Activated T-helper 1 cell treated with anti-CD3 and anti-CD28 coated beads, Interleukin-2, amount 50 U/mL, for 16 hours (primary cell): ENCODE data around the gene MN1.

Source experiments
- DNase-seq, 2 donors: peaks; one replicate each; pipeline ENCODE4 v3.0.0-alpha.2; 2020; ENCODE audit warnings: low read depth in 1 of 2, low spot score in 1 of 2

Gene MN1

GRCh38 chr22:27765706-27766291 is 35.8 kb downstream of the MN1 start:
- no peak for DNase-seq

DNA sequence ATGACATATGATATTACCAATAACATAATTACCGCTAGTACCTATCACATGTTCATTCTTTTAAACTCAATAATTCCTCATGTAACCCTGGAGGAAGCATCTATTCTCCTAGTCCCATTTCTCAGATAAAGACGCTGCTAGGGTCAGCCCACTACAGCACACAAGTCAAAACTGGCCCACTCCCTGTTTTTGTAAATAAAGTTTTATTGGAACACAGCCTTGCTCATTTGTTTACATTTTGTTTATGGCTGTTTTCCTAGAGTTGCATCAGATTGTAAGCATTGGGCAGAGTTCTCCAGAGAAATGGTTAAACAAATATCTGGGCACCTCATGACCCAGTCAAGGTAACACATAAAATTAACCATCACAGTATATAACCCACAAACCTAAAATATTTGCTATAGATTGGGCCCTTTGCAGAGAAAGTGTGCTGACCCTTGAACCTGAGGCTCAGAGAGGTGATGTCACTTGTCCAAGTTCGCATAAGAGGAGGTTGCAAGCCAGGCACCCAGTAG is 36.8 kb downstream of the MN1 start:
- DNase-seq, result no peak

GRCh38 chr22:27761665-27762064 is 39.9 kb downstream of the MN1 start:
- no peak for DNase-seq

GRCh38 chr22:27761000-27761399 is 40.6 kb downstream of the MN1 start:
- DNase-seq, result no peak

DNA sequence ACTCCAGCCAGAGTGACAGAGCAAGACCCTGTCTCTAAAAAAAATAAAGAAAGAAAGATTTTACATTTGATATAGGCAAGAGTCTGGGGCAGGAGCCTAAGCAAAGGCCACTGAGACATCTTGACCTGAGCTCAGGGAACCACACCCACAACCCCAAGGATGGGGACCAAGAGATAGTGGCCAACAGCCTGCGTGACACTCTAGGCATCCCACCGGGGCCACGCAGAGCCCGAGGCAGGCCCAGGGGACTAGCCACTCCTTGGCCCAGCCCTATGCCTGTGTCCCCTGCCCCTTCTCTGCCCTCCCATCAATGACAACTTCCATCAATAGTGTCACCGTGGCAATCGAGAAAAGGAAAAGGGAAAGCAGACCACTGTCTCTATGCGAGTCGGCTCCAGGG is 41.1 kb downstream of the MN1 start:
- no peak for DNase-seq

DNA sequence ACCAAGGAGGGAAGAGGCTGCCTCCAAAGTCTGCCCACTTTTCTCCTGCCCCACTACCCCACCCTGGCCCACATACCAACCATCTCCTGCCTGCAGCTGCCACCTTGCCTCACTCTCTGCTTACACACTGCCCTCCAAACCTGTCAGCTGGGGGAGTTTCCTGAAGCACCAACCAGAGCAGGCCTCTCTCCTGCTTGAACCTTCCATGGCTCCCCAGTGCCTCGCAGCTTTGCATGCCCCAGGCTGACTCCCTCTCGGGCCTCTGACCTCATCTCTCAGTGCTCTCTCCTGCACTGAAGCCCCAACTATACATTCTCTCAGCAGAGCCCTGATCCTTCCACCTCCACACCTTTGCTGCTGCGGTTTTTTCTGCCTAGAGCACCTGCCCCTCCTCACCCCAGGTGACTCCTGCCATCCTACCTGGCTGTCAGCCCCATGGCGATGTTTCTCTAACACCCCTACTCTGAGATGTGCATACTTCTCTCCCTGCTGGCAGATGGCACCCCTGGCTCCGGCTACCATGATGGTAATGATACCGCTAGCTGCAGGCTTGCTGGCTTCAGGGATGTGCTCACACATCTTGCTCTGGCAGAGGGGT is 43.5 kb downstream of the MN1 start:
- DNase-seq, result no peak

DNA sequence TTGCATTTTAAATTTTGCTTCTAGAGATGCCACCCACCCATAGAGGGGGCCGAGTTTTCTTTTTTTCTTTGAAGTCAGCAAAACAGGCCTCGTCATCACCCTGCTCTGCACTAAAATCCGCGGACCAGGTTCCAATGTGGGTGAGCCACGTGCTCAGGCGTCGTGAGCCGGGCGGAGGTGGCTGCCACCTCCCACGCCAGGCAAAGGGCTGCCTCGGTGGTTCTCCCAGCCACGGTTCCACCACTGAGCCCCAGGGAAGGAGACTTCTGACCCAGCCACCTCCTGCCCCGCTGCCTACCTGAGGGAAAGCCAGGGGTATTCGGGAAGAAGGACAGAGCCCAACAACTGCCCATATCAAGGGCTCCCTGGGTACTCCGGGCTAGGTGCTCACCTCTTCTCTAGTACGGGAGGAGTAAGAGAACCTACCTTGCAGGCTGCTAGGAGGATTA is 45.3 kb downstream of the MN1 start:
- DNase-seq, result no peak

DNA sequence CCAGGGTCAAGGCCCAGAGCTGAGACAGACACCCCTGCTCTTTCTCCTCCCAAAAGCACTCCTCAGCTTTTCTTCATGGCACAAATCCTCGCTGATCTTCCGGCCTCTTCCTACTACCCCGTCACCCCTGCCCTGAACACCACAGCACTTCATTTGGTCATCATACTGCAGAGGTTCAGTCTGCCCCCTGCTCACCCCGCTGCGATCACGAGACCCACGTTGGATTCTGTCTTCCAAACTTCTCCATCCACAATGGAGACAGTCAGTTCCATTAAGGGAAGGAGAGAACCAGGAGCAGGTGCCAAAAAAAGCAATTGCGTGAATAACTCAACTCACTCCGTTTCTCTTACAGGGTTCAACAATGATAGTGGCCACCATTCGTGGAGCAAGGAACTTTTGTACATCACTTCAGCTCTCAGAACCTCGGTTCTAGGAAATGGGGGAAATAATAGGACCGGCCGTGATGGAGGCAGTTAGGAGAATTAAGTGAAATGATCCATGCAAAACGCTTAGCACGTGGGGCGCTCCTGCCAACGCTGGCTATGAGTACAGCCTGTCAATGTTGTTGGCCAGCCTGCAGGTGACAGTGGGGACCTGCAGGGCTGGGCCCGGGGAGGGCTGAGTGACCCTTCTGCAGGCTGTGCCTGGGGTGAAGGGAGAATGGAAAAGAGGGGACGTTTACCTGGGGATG is 45.9 kb downstream of the MN1 start:
- DNase-seq, result no peak

GRCh38 chr22:27754888-27755480 is 46.6 kb downstream of the MN1 start:
- DNase-seq, result no peak

DNA sequence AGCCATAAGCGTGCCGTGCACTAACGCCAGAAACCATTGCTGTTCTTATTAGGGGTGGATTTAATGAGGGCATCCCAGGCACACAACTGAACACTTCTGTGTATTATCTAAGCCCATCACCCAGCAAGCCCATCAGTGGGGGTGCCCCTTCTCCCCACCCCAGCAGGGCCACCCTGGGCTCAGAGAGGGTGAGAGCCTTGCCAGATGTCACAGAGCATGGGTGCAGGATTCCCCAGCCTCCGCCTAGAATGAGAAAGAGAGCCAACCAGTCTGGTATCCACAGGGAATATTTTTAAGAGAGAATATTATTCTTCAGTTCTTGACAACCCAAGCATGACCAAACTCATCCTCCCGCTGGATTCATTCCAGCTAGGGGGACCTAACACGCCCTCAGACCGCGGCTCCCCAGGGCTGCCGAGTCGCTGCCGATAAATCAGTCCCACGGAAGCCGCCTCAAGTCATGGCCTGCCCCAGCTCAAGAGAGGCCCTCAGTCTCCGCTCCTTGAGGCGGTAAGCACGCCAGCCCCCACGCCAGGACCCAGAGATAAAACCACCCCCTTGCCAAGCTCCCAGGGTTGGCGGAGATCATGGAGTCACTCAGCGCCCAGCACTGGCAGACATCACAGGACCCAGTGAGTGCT is 47.2 kb downstream of the MN1 start:
- no peak for DNase-seq

- no peak for DNase-seq
These were observed 48.8 kb downstream of the MN1 start for GRCh38 chr22:27752771-27753170.

- no peak for DNase-seq
These were observed 49.4 kb downstream of the MN1 start for GRCh38 chr22:27752141-27752540.

- no peak for DNase-seq
These were observed 50.1 kb downstream of the MN1 start for GRCh38 chr22:27751277-27752070.

- DNase-seq, result no peak
These were observed 50.8 kb downstream of the MN1 start for GRCh38 chr22:27750584-27751265.

DNA sequence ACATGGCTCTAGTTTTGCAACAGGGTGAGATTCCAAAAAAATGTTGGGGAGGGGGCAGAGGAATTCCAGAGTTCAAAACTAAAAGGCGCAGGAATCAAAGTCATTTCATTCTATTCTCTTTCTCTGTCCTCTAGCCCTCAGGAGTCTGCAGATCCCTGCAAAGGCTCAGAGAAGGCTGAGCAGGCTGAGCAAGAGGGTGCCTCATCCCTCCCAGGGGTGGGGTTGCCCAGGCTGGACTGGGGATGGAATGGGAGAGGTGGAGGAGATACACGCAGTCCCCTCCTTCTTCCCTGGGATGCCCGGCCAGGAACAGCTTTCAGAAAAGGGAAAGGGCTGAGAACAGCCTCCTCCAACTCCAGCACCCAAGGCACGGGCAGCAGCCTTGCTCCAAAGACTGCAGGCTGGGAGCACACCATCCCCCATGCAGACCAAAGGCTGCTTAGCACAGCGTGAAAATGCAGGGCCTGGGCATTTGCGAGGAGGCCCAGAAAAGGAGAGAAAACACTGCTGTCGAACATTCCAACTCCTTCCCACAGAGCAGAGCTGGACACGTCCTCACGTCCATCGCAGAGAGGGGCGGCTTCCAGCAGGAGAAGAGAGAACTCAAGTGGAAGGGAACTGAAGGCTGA is 51.8 kb downstream of the MN1 start:
- DNase-seq, result no peak

DNA sequence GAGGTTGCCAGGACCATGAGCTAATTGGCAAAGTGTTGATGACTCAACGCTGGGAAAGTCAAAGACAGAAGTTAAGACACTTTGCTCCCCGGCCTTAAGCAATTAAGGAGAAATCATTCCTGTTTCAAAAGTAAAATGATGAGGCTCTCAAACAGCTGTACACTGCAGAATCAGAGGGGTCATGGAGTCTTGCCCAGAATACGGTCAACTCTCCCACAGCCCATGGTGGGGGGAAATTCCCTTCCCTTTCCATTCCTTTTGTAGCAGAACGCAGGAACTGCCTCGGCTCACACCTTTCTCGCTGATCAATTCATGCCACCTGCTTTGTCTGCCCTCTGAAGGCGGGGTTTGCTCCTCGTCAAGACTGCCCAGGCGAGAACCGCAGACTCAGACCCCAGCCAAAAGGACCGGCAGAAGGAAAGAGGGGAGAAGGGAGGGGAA is 52.8 kb downstream of the MN1 start:
- DNase-seq, result no peak

- no peak for DNase-seq
These were observed 53.2 kb downstream of the MN1 start for GRCh38 chr22:27748349-27748748.

GRCh38 chr22:27747396-27748221 is 53.9 kb downstream of the MN1 start:
- no peak for DNase-seq

GRCh38 chr22:27746918-27747317 is 54.6 kb downstream of the MN1 start:
- no peak for DNase-seq
